HepG2 (cell line): ENCODE results near the gene SPTAN1. TPM values are rescaled to one million over a fixed set of nuclear protein-coding genes. Genes with fewer than 3 reads are reported as not detected.

Experiments used
- GATAD1 ChIP-seq: IDR thresholded peaks from 2 replicates; pipeline ENCODE4 v1.6.1; 2016; ENCODE audit warnings: missing genetic modification reagents, missing compliant biosample characterization
- GATAD2A ChIP-seq: IDR thresholded peaks from 2 replicates; pipeline ENCODE4 v1.6.1; 2016
- HMG20B ChIP-seq: conservative IDR thresholded peaks from 2 replicates; pipeline ENCODE4 v1.6.1; 2016; ENCODE audit warnings: missing genetic modification reagents, missing compliant biosample characterization
- HMGXB3 ChIP-seq: sonication (generic); formaldehyde crosslinking; IDR thresholded peaks from 2 replicates; pipeline ENCODE4 v1.4.0; 2020; ENCODE audit warnings: missing genetic modification reagents, borderline replicate concordance
- HNRNPL ChIP-seq: fragments of 200-400 bp; formaldehyde crosslinking; IDR thresholded peaks from 2 replicates; pipeline ENCODE4 v1.6.1; 2017; ENCODE audit warnings: mild to moderate bottlenecking, low read depth, low read length
- HNRNPLL ChIP-seq: fragments of 200-400 bp; formaldehyde crosslinking; IDR thresholded peaks from 2 replicates; pipeline ENCODE4 v1.6.1; 2017; ENCODE audit warnings: mild to moderate bottlenecking, low read depth, low read length; ENCODE audit not compliant: poor library complexity, severe bottlenecking
- KLF12 ChIP-seq: sonication (generic); formaldehyde crosslinking; IDR thresholded peaks from 2 replicates; pipeline ENCODE4 v1.4.0; 2020; ENCODE audit warnings: missing genetic modification reagents, borderline replicate concordance
- RXRA ChIP-seq: sonication (generic); formaldehyde crosslinking; IDR thresholded peaks from 2 replicates; pipeline ENCODE4 v1.5.1; 2020; ENCODE audit warnings: missing genetic modification reagents
- SIX1 ChIP-seq: sonication (generic); formaldehyde crosslinking; IDR thresholded peaks from 2 replicates; pipeline ENCODE4 v1.4.0; 2020; ENCODE audit warnings: missing genetic modification reagents, borderline replicate concordance
- SMAD1 ChIP-seq: sonication (generic); formaldehyde crosslinking; IDR thresholded peaks from 2 replicates; pipeline ENCODE4 v1.4.0; 2020; ENCODE audit warnings: missing genetic modification reagents, low read depth, mild to moderate bottlenecking, borderline replicate concordance
- TFDP2 ChIP-seq: sonication (generic); formaldehyde crosslinking; IDR thresholded peaks from 2 replicates; pipeline ENCODE4 v1.4.0; 2020; ENCODE audit warnings: missing genetic modification reagents
- TGIF2 ChIP-seq: IDR thresholded peaks from 2 replicates; pipeline ENCODE4 v1.6.1; 2016; ENCODE audit warnings: control low read depth, missing compliant biosample characterization
- YEATS4 ChIP-seq: sonication (generic); formaldehyde crosslinking; IDR thresholded peaks from 2 replicates; pipeline ENCODE4 v1.4.0; 2020; ENCODE audit warnings: missing genetic modification reagents, borderline replicate concordance
- ZBTB38 ChIP-seq: sonication (generic); formaldehyde crosslinking; IDR thresholded peaks from 2 replicates; pipeline ENCODE4 v1.5.1; 2020; ENCODE audit warnings: mild to moderate bottlenecking, missing genetic modification reagents
- ZBTB7A ChIP-seq: sonication (generic); formaldehyde crosslinking; IDR thresholded peaks from 2 replicates; pipeline ENCODE4 v1.8.0; 2022; ENCODE audit warnings: mild to moderate bottlenecking, missing genetic modification reagents
- ZEB1 ChIP-seq: IDR thresholded peaks from 2 replicates; pipeline ENCODE4 v1.6.1; 2012; ENCODE audit warnings: mild to moderate bottlenecking, low read depth, inconsistent platforms; ENCODE audit not compliant: insufficient replicate concordance
- ZNF335 ChIP-seq: sonication (generic); formaldehyde crosslinking; IDR thresholded peaks from 2 replicates; pipeline ENCODE4 v1.4.0; 2020; ENCODE audit warnings: missing genetic modification reagents
- ZNF605 ChIP-seq: sonication (generic); formaldehyde crosslinking; IDR thresholded peaks from 2 replicates; pipeline ENCODE4 v1.8.0; 2022; ENCODE audit warnings: mild to moderate bottlenecking, missing genetic modification reagents
- ZNF687 ChIP-seq: sonication (generic); formaldehyde crosslinking; IDR thresholded peaks from 2 replicates; pipeline ENCODE4 v1.5.1; 2020; ENCODE audit warnings: mild to moderate bottlenecking, missing genetic modification reagents, moderate library complexity
- polyA plus RNA-seq, 8 experiments: library from polyadenylated mRNA; depleted of rRNA in 3 of 8; stranded (reverse) in 7 of 8; unstranded in 1 of 8; fragments of >200 nt; fragmentation: Illumina TruSeq in 4 of 8; extraction: Trizol in 4 of 8; gene quantifications; 2 replicates each; pipeline versions ENCODE4 v1.2.1 to v1.2.3, GENCODE V29; 2011 to 2016; ENCODE audit warnings: low read depth in 4 of 8, missing spikeins in 1 of 8, mixed read lengths in 1 of 8; ENCODE audit not compliant: insufficient read depth in 1 of 8
- total RNA-seq, 5 experiments: library from RNA; depleted of rRNA; stranded (reverse); fragments of >200 nt; fragmentation: Illumina TruSeq; extraction: Trizol; gene quantifications; 2 replicates each; pipeline ENCODE4 v1.2.3, GENCODE V29; 2016; ENCODE audit warnings: low read depth in 1 of 5

The SPTAN1 gene
- total and polyA plus RNA-seq, 2 of the 13 experiments (the other 11 are each of a cell fraction or from before 2014, with no cell fraction given), result 106 to 111 TPM

GRCh38 chr9:128635266-128636023 is 83.1 kb downstream of the SPTAN1 start (continued):
- peak; percentile 17; the same call in 1 of the 2 replicates for TF ChIP-seq HMGXB3 (CRISPR knock-in tag)
- peak; percentile 34; the same call in 1 of the 2 replicates for TF ChIP-seq ZNF605 (CRISPR knock-in tag)
- TF ChIP-seq ZBTB7A (CRISPR knock-in tag), result peak; percentile 77; the same call in 1 of the 2 replicates
- no peak for TF ChIP-seq SIX1 (CRISPR knock-in tag)
- peak; percentile 74 for TF ChIP-seq RXRA (CRISPR knock-in tag)
- TF ChIP-seq HNRNPLL, result peak; percentile 9
- TF ChIP-seq ZBTB38, result peak; percentile 8
- TF ChIP-seq KLF12 (CRISPR knock-in tag), result peak; percentile 82
- peak; percentile 69 for TF ChIP-seq YEATS4 (CRISPR knock-in tag)
- TF ChIP-seq ZEB1, result peak; percentile 83
- peak; percentile 36; the same call in 1 of the 2 replicates for TF ChIP-seq TFDP2
- TF ChIP-seq ZNF687 (CRISPR knock-in tag), result peak; percentile 71
- TF ChIP-seq GATAD1 (CRISPR knock-in tag), result peak; percentile 65
- peak; percentile 51 for TF ChIP-seq GATAD2A (CRISPR knock-in tag)
- peak; percentile 19; the same call in 1 of the 2 replicates for TF ChIP-seq HMG20B (CRISPR knock-in tag)
- TF ChIP-seq ZNF335 (CRISPR knock-in tag), result peak; percentile 33; the same call in 1 of the 2 replicates
- peak; percentile 36 for TF ChIP-seq TGIF2 (CRISPR knock-in tag)
- peak; percentile 45; the same call in 1 of the 2 replicates for TF ChIP-seq HNRNPL
- 0 out of 2 replicates have a peak, but pooled peaks have one; percentile 35 for TF ChIP-seq SMAD1 (CRISPR knock-in tag)
